DMS153 treated with DMSO at 0.1 percent for 48 hours (cell line): ENCODE results near the gene GPR150.
A peak's percentile ranks its signal among the peaks of the same experiment; 100 is the strongest.
"Not testable (repeated sequence)": the region's sequence is repeated elsewhere in the genome, so short reads cannot be mapped to it uniquely, and the experiment has no call there.

ENCODE experiments used
- DNase-seq: peaks from one replicate; lab custom pipeline; 2025; ENCODE audit not compliant: unreplicated experiment; lab: John Stamatoyannopoulos, UW

GPR150 gene

GRCh38 chr5:95623706-95624105, 3.8 kb downstream of the GPR150 start:
- DNase-seq, result no peak

GRCh38 chr5:95624368-95624767, 4.5 kb downstream of the GPR150 start:
- no peak for DNase-seq

DNA sequence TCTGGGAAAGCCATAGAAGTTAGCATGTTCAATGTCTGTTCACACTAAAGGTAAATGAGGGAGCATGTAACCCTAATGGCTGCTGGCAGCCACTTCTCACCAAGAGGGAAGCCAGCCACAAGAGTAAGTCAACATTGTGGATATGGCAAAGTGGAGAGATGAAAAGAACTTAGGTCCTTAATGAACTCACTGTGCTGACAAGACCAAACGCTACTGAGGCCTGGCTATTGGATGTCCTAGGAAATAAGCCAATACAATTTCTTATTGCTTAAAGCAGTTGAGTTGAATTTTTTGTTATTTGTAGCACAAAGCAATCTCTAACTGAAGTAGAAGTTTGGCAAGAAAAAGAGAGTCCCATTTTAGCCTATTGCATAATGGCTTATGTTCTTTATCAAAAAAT, 6.8 kb downstream of the GPR150 start:
- DNase-seq, result no peak

DNA sequence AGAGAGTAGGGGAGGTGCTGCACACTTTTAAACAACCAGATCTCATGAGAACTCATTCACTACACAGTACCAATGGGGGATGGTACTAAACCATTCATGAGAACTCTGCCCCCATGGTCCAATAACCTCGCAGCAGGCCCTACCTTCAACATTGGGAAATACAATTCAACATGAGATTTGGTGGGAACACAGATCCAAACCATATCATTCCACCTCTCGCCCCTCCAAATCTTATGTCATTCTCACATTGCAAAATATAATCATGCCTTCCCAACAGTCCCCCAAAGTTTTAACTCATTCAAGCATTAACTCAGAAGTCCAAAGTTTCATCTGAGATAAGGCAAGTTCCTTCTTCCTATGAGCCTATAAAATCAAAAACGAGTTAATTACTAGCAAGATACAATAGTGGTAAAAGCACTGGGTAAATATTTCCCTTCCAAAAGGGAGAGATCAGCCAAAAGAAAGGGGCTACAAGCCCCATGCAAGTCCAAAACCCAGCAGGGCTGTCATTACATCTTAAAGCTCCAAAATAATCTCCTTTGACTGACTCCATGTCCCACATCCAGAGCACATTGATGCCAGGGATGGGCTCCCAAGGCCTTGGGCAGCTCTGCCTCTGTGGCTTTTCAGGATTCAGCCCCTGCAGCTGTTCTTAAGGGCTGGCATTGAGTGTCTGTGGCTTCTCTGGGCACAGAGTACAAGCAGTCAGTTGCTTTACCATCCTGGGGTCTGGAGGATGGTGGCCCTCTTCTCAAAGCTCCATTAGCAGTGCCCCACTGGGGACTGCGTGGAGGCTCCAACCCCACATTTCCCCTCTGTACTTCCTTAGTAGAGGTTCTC, 8.3 kb downstream of the GPR150 start:
- DNase-seq, result no peak

GRCh38 chr5:95628933-95629332, 9.0 kb downstream of the GPR150 start:
- no peak for DNase-seq

- no peak for DNase-seq
These were observed 10.6 kb downstream of the GPR150 start for GRCh38 chr5:95630394-95630917.

DNA sequence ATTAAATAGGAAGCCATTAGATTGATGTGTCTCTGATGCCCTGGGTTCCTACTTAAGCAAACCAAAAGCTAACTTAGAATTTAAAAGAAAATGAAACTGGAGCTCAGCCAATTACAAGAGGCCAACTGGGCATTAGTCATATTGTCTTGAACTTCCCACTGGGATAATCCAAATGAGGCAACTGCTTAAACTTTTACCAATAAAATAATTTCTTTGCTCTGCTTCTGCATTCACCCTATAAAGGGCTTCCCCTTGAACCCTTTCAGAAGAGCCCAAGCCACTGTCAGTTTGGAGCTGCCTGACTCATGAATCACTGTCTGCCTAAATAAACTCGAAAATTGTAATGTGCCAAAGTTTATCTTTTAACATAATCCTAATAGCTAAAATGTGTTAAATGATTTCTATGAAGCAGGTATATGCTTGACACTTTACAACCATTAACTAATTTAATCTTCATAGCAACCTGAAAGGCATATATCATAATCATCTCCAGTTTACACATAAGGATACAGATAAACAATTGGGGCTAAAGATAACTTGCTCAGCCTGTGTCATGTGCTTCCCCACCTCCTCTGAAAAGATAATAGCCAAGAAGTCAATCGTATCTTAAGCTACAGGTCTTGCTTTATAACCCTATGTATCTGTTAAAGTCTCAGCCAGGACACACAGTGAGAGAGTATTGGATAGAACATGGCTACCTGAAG, 11.5 kb downstream of the GPR150 start:
- no peak for DNase-seq

DNA sequence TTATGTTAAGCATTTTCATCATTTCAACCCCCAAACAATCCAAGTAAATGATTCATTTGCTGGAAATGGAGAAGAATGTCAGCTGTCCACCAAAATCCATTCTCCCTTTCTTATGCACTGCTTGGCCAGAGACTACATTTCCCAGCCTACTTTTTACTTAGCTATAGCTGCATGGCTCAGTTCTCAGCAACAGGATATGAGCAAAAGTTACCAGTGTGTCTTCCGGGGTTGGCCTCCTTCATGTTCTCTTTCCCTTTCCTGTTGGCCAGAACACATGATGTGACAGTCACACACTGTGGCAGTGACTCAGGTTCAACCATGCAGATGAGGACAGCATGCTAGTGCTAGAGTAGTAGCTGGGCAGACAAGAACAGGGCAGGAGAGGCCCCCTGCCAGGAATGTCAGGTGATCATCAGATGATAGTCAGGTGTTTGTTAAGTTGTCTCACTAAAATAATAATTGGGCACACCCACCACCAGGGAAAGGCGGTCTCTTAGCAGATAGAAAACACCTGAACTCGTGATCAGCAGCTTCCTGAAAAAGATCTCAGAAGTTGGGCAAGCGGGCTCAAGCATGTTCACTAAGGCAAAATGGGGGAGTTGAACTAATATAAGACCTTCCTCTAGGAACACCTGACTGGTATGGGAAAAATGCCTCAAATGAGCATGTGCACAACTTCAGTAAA, 12.2 kb downstream of the GPR150 start:
- DNase-seq, result no peak

- DNase-seq, result not testable (repeated sequence)
These were observed 13.1 kb downstream of the GPR150 start for GRCh38 chr5:95632942-95633341.

- no peak for DNase-seq
These were observed 13.8 kb downstream of the GPR150 start for GRCh38 chr5:95633671-95634070.

GRCh38 chr5:95634081-95634480, 14.2 kb downstream of the GPR150 start:
- no peak for DNase-seq

DNA sequence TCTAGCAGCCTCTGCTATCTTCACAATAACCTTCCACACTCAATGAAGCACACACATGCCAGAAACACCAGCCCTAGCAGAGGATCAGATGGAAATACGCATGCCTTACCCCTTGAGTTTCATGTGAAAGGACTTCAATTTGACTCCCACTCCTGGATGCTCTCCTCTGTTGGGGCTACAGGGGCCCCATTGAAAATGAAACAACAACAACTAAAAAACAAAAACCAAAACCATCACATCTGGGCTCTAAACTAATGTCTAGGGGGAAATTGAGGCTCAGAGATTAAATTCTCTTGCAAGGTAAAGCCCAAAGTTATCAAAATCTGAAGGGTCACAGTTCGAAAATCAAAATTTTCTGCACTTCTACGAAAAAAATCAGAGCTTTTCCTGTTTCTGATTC, 18.7 kb downstream of the GPR150 start:
- DNase-seq, result no peak

- no peak for DNase-seq
These were observed 21.9 kb downstream of the GPR150 start for GRCh38 chr5:95641741-95642220.

DNA sequence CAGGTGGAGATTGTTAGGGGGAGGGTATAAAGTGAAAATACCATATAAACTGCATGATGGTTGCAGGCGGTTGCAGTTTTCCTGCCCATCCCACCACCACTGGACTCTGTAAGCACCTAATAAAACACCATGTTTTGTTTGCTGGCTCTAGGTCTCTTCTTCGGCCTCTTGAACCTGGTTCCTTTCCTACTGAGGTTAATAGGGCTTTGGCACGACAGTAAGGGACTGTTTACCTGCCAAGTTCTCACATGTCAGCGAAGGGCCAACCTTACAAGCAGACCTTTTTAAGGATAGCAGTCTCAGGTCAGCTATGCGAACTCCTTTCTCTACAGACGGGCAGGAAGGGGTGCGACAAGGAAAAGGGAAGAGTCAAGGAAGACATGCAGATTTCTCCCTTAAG, 23.3 kb downstream of the GPR150 start:
- DNase-seq, result no peak

DNA sequence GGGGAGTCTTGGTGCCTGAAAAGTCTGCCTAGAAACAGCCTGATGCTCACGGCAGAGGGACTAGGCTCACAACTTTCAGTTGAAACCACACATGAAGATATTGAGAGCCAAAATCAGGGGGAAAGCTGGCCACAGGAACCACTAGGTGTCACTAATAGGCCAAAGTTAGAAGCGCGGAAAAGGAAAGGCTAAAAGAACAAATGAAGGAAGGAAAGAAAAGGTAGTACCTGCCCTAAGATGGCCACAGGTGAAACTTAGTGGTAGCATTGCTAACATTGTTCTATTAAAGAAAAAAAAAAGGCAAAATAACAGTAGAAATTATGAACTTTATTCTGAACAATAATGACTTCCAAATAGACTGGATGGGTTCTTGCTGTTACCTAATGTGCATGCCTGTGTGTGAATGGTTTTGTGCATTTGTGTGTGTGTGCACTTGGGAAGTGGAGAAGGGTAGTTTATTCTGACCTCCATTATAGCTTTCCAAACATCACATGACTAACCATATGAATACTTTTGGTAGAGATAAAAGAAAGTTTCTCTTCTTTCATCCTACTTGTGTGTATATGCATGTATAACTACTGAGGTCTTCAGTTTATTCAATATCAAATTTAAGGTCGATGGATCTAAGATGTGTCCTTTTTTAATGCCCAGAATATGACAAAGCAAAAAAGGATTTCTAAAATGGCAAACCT, 24.6 kb downstream of the GPR150 start:
- DNase-seq, result peak; percentile 25

DNA sequence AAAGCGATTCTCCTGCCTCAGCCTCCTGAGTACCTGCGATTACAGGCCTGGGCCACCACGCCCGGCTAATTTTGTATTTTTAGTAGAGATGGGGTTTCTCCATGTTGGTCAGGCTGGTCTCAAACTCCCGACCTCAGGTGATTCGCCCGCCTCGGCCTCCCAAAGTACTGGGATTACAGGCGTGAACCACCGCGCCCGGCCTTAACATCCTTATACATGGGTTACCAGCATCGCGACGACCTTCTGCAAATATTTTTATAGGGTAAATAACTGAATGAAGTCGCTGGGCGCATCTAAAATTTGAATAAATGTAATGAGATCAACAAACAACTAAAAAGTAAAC, 26.3 kb downstream of the GPR150 start:
- DNase-seq, result not testable (repeated sequence)

GRCh38 chr5:95646569-95647431, 26.9 kb downstream of the GPR150 start, which contains the start of gene RFESD:
TSS of gene RFESD (plus strand) at chr5:95646777. CDS start at chr5:95652272, 5,495 bp downstream.
- peak; percentile 59 for DNase-seq

- DNase-seq, result no peak
These were observed 28.3 kb downstream of the GPR150 start for GRCh38 chr5:95647886-95648860.

DNA sequence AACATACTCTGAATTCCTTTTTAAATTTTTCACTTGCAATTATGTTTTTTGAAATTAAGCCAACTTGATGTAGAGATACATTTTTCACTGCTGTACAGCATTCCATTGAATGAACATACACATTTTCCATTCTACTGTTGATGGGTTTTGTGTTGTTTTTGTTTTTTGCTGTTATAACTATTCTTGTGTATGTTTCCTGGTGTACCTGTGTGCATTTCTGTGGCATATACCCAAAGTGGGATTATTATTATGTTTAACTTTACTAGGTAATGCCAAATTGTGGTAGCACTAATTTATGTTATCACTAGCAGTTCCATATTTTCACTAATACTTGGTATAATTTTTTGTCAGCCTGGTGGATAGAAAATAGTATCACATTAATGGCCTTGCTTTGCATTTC, 29.4 kb downstream of the GPR150 start:
- DNase-seq, result no peak
